A673 (cell line): ENCODE measurements around the gene ADGRG1. TPM values are rescaled to one million over a fixed set of nuclear protein-coding genes. Genes with fewer than 3 reads are reported as not detected.

ENCODE experiments used
- BruUV-seq: library from RNA; stranded (reverse); fragments of 400-500 nt; replicated peaks from 2 replicates; lab custom pipeline; 2021; lab: Mats Ljungman, UMichigan
- CTCF ChIA-PET: fragments of 300-600 bp; sonication (Branson Sonifier 250); formaldehyde crosslinking; loops from one replicate; lab custom pipeline; 2022; ENCODE audit warnings: antibody characterized with exemption; lab: Charles Lee
- POLR2A ChIA-PET: fragments of 300-600 bp; sonication (Branson Sonifier 250); formaldehyde crosslinking; loops from one replicate; lab custom pipeline; 2022; ENCODE audit warnings: antibody characterized with exemption; ENCODE audit not compliant: low non-redundant PET; lab: Charles Lee
- DNase-seq: peaks from one replicate; pipeline ENCODE4 v3.0.0-alpha.2; 2015; ENCODE audit warnings: low spot score
- H3K27ac ChIP-seq: fragments of 200-600 bp; sonication (generic); 2 replicates; pipeline ENCODE4 v1.5.1; 2016; ENCODE audit warnings: mixed run types, low read depth, mild to moderate bottlenecking, mixed read lengths, antibody characterized with exemption, low read length; ENCODE audit not compliant: poor library complexity, severe bottlenecking
- H3K27me3 ChIP-seq: fragments of 200-600 bp; sonication (generic); replicated peaks from 2 replicates; pipeline ENCODE4 v1.6.1; 2017; ENCODE audit warnings: mixed run types, low read depth, mild to moderate bottlenecking, mixed read lengths, antibody characterized with exemption, low read length; ENCODE audit not compliant: insufficient read depth, poor library complexity
- H3K36me3 ChIP-seq: fragments of 200-600 bp; sonication (generic); 2 replicates; pipeline ENCODE4 v1.6.1; 2016; ENCODE audit warnings: mixed run types, mild to moderate bottlenecking, mixed read lengths, antibody characterized with exemption, low read length; ENCODE audit not compliant: insufficient read depth, poor library complexity, severe bottlenecking
- H3K4me1 ChIP-seq: fragments of 200-600 bp; sonication (generic); 2 replicates; pipeline ENCODE4 v1.6.1; 2017; ENCODE audit warnings: mixed run types, mild to moderate bottlenecking, mixed read lengths, antibody characterized with exemption, low read length; ENCODE audit not compliant: insufficient read depth, poor library complexity, severe bottlenecking
- H3K4me3 ChIP-seq: fragments of 200-600 bp; sonication (generic); 2 replicates; pipeline ENCODE4 v1.5.1; 2016; ENCODE audit warnings: low read depth, mixed run types, mild to moderate bottlenecking, mixed read lengths, low read length; ENCODE audit not compliant: poor library complexity, severe bottlenecking
- H3K9me3 ChIP-seq: fragments of 200-600 bp; sonication (generic); 2 replicates; pipeline ENCODE4 v1.6.1; 2016; ENCODE audit warnings: mixed run types, low read depth, mild to moderate bottlenecking, mixed read lengths, antibody characterized with exemption, low read length; ENCODE audit not compliant: poor library complexity, severe bottlenecking
- CTCF ChIP-seq: fragments of 300-800, 200-600 bp; sonication (generic); conservative IDR thresholded peaks from 2 replicates; pipeline ENCODE4 v1.5.1; 2017; ENCODE audit warnings: low read depth, mild to moderate bottlenecking, antibody characterized with exemption, low read length, moderate library complexity, mixed read lengths
- EZH2 ChIP-seq: fragments of 200-600 bp; sonication (generic); IDR thresholded peaks from 2 replicates; pipeline ENCODE4 v1.6.1; 2017; ENCODE audit warnings: borderline replicate concordance, low read depth, mild to moderate bottlenecking, mixed read lengths, antibody characterized with exemption, low read length; ENCODE audit not compliant: poor library complexity, severe bottlenecking
- intact Hi-C: fragments of 100-400 bp; cut with micrococcal nuclease; formaldehyde crosslinking; loops from one replicate; pipeline ENCODE4 v1.10.0; 2022; ENCODE audit not compliant: unreplicated experiment
- total RNA-seq: library from RNA; stranded (reverse); gene quantifications from 2 replicates; pipeline ENCODE4 v1.2.3, GENCODE V29; 2021

Gene ADGRG1
- total RNA-seq, 1 experiment from 2014 or later, result 0.75 TPM

GRCh38 chr16:57672824-57673223 lies 44.4 kb downstream of the ADGRG1 start:
- Histone ChIP-seq H3K27me3 (no peaks in the 10 kb centered on the region), H3K9me3 (no peaks in the 10 kb centered on the region), H3K4me1 (no peaks in the 10 kb centered on the region), H3K4me3 (no peak overlapping the region), H3K27ac (no peak overlapping the region), H3K36me3 (no peaks in the 10 kb centered on the region)
- DNase-seq, result no peak
- CTCF ChIA-PET, result no interaction called here
- TF ChIP-seq CTCF (no peak), EZH2 (no peak)
- intact Hi-C loops, result no loop called here
- BruUV-seq, result no TSS peak
- POLR2A ChIA-PET, result no interaction called here

- ChIA-PET CTCF (no interaction called here), POLR2A (interaction anchor here (0.6 kb wide), 1 partner anchor 33 kb away, joined by 7 read pairs; no protein-coding TSS in a partner anchor)
- intact Hi-C loops, result no loop called here
- no peak overlapping the region for H3K27ac ChIP-seq
- TF ChIP-seq EZH2 (no peak), CTCF (no peak)
- no peak overlapping the region for H3K4me3 ChIP-seq
- H3K27me3 ChIP-seq, result no peaks in the 10 kb centered on the region
- no peak for DNase-seq
- H3K4me1 ChIP-seq, result peaks cover 3% of the 10 kb centered on the region
- no TSS peak for BruUV-seq
- no peaks in the 10 kb centered on the region for H3K36me3 ChIP-seq
- H3K9me3 ChIP-seq, result no peaks in the 10 kb centered on the region
Observed at GRCh38 chr16:57675741-57676551, 47.5 kb downstream of the ADGRG1 start.

- TF ChIP-seq CTCF (no peak), EZH2 (no peak)
- Histone ChIP-seq H3K4me3 (no peak overlapping the region), H3K36me3 (no peaks in the 10 kb centered on the region), H3K4me1 (peaks cover 3% of the 10 kb centered on the region), H3K27me3 (no peaks in the 10 kb centered on the region), H3K27ac (no peak overlapping the region), H3K9me3 (no peaks in the 10 kb centered on the region)
- BruUV-seq, result no TSS peak
- POLR2A ChIA-PET, result interaction anchor here (0.6 kb wide), 1 partner anchor 33 kb away, joined by 7 read pairs; no protein-coding TSS in a partner anchor
- intact Hi-C loops, result no loop called here
- CTCF ChIA-PET, result no interaction called here
- DNase-seq, result no peak
Observed at GRCh38 chr16:57676553-57677085, 48.2 kb downstream of the ADGRG1 start.
